Panc1 (cell line): ENCODE measurements around the gene SLC9A1. TPM values are rescaled to one million over a fixed set of nuclear protein-coding genes. Genes with fewer than 3 reads are reported as not detected.
A peak's percentile ranks its signal among the peaks of the same experiment; 100 is the strongest.

Experiments
- ATAC-seq: fragments of 200-7000 bp; cut with Tn5 transposase; 2 replicates; pipeline ENCODE4 v1.9.1; 2020; ENCODE audit warnings: mild to moderate bottlenecking, moderate library complexity
- BruUV-seq: library from RNA; stranded (reverse); fragments of 400-500 nt; replicated peaks from 2 replicates; lab custom pipeline; 2021; lab: Mats Ljungman, UMichigan
- CTCF ChIA-PET: fragments of 300-600 bp; sonication (Branson Sonifier 250); formaldehyde crosslinking; loops from one replicate; lab custom pipeline; 2022; ENCODE audit warnings: antibody characterized with exemption; lab: Charles Lee
- POLR2A ChIA-PET: fragments of 300-600 bp; sonication (Branson Sonifier 250); formaldehyde crosslinking; loops from one replicate; lab custom pipeline; 2022; ENCODE audit warnings: antibody characterized with exemption; lab: Charles Lee
- DNase-seq: peaks from one replicate; pipeline ENCODE4 v3.0.0-alpha.2; 2010; ENCODE audit warnings: low read depth, low spot score
- H3K27ac ChIP-seq: 2 replicates; pipeline ENCODE4 v1.5.1; 2011; ENCODE audit warnings: mild to moderate bottlenecking, low read length, inconsistent platforms
- H3K27me3 ChIP-seq: fragments of 200-500 bp; sonication (Bioruptor generic); 2 replicates; pipeline ENCODE4 v1.6.0; 2014; ENCODE audit warnings: low read length, inconsistent platforms; ENCODE audit not compliant: control insufficient read depth, insufficient read depth
- H3K36me3 ChIP-seq: fragments of 200-500 bp; sonication (Bioruptor generic); 2 replicates; pipeline ENCODE4 v1.5.1; 2014; ENCODE audit warnings: inconsistent platforms, mild to moderate bottlenecking, low read length, moderate library complexity; ENCODE audit not compliant: control insufficient read depth, insufficient read depth
- H3K4me1 ChIP-seq: 2 replicates; pipeline ENCODE4 v1.5.1; 2011; ENCODE audit warnings: inconsistent platforms, mild to moderate bottlenecking, low read length, moderate library complexity; ENCODE audit not compliant: control insufficient read depth, insufficient read depth
- H3K4me3 ChIP-seq, 2 experiments: 2 replicates each; pipeline ENCODE4 v1.5.1; 2011 to 2012; ENCODE audit warnings: low read depth in 2 of 2, low read length in 2 of 2, mild to moderate bottlenecking in 2 of 2, inconsistent platforms in 1 of 2, moderate library complexity in 1 of 2
- H3K9me3 ChIP-seq: fragments of 200-500 bp; sonication (Bioruptor generic); 2 replicates; pipeline ENCODE4 v1.5.1; 2014; ENCODE audit warnings: low read depth, mild to moderate bottlenecking, inconsistent platforms, low read length, moderate library complexity; ENCODE audit not compliant: control insufficient read depth, insufficient read depth
- POLR2AphosphoS5 ChIP-seq: IDR thresholded peaks from 2 replicates; pipeline ENCODE4 v1.6.1; 2012; ENCODE audit warnings: mild to moderate bottlenecking, low read depth, low read length, moderate library complexity
- SIN3A ChIP-seq: IDR thresholded peaks from 2 replicates; pipeline ENCODE4 v1.6.1; 2012; ENCODE audit warnings: low read depth, mild to moderate bottlenecking, low read length, moderate library complexity, borderline replicate concordance; ENCODE audit not compliant: insufficient read depth
- TCF7L2 ChIP-seq: IDR thresholded peaks from 2 replicates; pipeline ENCODE4 v1.6.1; 2011; ENCODE audit warnings: mild to moderate bottlenecking, low read depth, low read length, inconsistent platforms
- in situ Hi-C: cut with HindIII; loops from 2 replicates; pipeline ENCODE4 v1.10.0; 2016; ENCODE audit warnings: low sequenced_read_pairs, low pct_unique_long_range_greater_than_20kb
- intact Hi-C: fragments of 100-400 bp; cut with micrococcal nuclease; formaldehyde crosslinking; loops from one replicate; pipeline ENCODE4 v1.10.0; 2022; ENCODE audit not compliant: unreplicated experiment
- total RNA-seq: library from RNA; stranded (reverse); gene quantifications from one replicate; pipeline ENCODE4 v1.2.1, GENCODE V29; 2021; ENCODE audit not compliant: unreplicated experiment
- TF ChIP-seq, protein P1 (sequence below): fragments of 450-650 bp; IDR thresholded peaks from 2 replicates; pipeline ENCODE4 v1.5.1; 2017; ENCODE audit warnings: mild to moderate bottlenecking
- TF ChIP-seq, protein P2 (sequence below), 2 experiments: IDR thresholded peaks; 2 replicates each; pipeline ENCODE4 v1.6.1; 2011 to 2012; ENCODE audit warnings: low read depth in 2 of 2, control low read depth in 1 of 2, low read length in 1 of 2, mild to moderate bottlenecking in 1 of 2, moderate library complexity in 1 of 2; ENCODE audit not compliant: insufficient read depth in 1 of 2

Gene SLC9A1
- total RNA-seq, 1 experiment from 2014 or later: 31.3 TPM

GRCh38 chr1:27153549-27153886 is 1.4 kb downstream of the SLC9A1 start:
- TF ChIP-seq, protein P1, sequence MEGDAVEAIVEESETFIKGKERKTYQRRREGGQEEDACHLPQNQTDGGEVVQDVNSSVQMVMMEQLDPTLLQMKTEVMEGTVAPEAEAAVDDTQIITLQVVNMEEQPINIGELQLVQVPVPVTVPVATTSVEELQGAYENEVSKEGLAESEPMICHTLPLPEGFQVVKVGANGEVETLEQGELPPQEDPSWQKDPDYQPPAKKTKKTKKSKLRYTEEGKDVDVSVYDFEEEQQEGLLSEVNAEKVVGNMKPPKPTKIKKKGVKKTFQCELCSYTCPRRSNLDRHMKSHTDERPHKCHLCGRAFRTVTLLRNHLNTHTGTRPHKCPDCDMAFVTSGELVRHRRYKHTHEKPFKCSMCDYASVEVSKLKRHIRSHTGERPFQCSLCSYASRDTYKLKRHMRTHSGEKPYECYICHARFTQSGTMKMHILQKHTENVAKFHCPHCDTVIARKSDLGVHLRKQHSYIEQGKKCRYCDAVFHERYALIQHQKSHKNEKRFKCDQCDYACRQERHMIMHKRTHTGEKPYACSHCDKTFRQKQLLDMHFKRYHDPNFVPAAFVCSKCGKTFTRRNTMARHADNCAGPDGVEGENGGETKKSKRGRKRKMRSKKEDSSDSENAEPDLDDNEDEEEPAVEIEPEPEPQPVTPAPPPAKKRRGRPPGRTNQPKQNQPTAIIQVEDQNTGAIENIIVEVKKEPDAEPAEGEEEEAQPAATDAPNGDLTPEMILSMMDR: no peak
- TF ChIP-seq TCF7L2: no peak
- no peak for TF ChIP-seq SIN3A
- no peak for TF ChIP-seq POLR2AphosphoS5
- TF ChIP-seq, protein P2, sequence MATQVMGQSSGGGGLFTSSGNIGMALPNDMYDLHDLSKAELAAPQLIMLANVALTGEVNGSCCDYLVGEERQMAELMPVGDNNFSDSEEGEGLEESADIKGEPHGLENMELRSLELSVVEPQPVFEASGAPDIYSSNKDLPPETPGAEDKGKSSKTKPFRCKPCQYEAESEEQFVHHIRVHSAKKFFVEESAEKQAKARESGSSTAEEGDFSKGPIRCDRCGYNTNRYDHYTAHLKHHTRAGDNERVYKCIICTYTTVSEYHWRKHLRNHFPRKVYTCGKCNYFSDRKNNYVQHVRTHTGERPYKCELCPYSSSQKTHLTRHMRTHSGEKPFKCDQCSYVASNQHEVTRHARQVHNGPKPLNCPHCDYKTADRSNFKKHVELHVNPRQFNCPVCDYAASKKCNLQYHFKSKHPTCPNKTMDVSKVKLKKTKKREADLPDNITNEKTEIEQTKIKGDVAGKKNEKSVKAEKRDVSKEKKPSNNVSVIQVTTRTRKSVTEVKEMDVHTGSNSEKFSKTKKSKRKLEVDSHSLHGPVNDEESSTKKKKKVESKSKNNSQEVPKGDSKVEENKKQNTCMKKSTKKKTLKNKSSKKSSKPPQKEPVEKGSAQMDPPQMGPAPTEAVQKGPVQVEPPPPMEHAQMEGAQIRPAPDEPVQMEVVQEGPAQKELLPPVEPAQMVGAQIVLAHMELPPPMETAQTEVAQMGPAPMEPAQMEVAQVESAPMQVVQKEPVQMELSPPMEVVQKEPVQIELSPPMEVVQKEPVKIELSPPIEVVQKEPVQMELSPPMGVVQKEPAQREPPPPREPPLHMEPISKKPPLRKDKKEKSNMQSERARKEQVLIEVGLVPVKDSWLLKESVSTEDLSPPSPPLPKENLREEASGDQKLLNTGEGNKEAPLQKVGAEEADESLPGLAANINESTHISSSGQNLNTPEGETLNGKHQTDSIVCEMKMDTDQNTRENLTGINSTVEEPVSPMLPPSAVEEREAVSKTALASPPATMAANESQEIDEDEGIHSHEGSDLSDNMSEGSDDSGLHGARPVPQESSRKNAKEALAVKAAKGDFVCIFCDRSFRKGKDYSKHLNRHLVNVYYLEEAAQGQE (IDR thresholded peaks at IDR 0.05; ENCODE audit: insufficient read depth in 1 of 2, low read depth in 2 of 2, low read length in 1 of 2): no peak
- POLR2A ChIA-PET: no interaction called here

GRCh38 chr1:27152829-27153548 is 1.9 kb downstream of the SLC9A1 start:
- BruUV-seq: no TSS peak
- DNase-seq: no peak
- ChIA-PET CTCF (interaction anchor here (0.6 to 1.1 kb wide), 2 partner anchors 8 to 9 kb away, joined by 3 to 4 read pairs; no protein-coding TSS in a partner anchor), POLR2A (no interaction called here)
- TF ChIP-seq, protein P2 (IDR thresholded peaks at IDR 0.05; ENCODE audit: insufficient read depth in 1 of 2, low read depth in 2 of 2, low read length in 1 of 2): no peak
- Histone ChIP-seq H3K36me3 (no peaks in the 10 kb centered on the region), H3K27ac (peak overlapping the region; percentile 73), H3K4me1 (peaks cover 40% of the 10 kb centered on the region), H3K4me3 (peak overlapping the region; percentile 58 to 85), H3K27me3 (no peaks in the 10 kb centered on the region), H3K9me3 (no peaks in the 10 kb centered on the region)
- intact Hi-C loops: no loop called here
- ATAC-seq: no peak
- in situ Hi-C loops: no loop called here

More at GRCh38 chr1:27153549-27153886, 1.4 kb downstream of the SLC9A1 start:
- H3K4me1 ChIP-seq: peaks cover 37% of the 10 kb centered on the region
- DNase-seq (no peak), ATAC-seq (0 out of 2 replicates have a peak, but pooled peaks have one; percentile 11)
- no peaks in the 10 kb centered on the region for H3K27me3 ChIP-seq
- BruUV-seq: no TSS peak
- H3K27ac ChIP-seq: peak overlapping the region; percentile 73
- H3K4me3 ChIP-seq: peak overlapping the region; percentile 58 to 85
- no peaks in the 10 kb centered on the region for H3K36me3 ChIP-seq
- in situ Hi-C loops (no loop called here), intact Hi-C loops (no loop called here)
- H3K9me3 ChIP-seq: no peaks in the 10 kb centered on the region
- CTCF ChIA-PET: interaction anchor here (0.5 to 1.1 kb wide), 3 partner anchors 8 to 64 kb away, joined by 3 to 4 read pairs (median 3); no protein-coding TSS in a partner anchor
